BLaER1 (cell line): ENCODE data around the gene MUC20.
"Not testable (repeated sequence)": the region's sequence is repeated elsewhere in the genome, so short reads cannot be mapped to it uniquely, and the experiment has no call there.

Source experiments
- H3K27ac ChIP-seq: shearing (Covaris generic); formaldehyde crosslinking; 2 replicates; pipeline ENCODE4 v1.8.1; 2022
- H3K27me3 ChIP-seq: shearing (Covaris generic); formaldehyde crosslinking; 2 replicates; pipeline ENCODE4 v1.8.1; 2022
- H3K36me3 ChIP-seq: shearing (Covaris generic); formaldehyde crosslinking; 2 replicates; pipeline ENCODE4 v1.8.1; 2022
- H3K4me1 ChIP-seq: shearing (Covaris generic); formaldehyde crosslinking; 2 replicates; pipeline ENCODE4 v1.8.1; 2022
- H3K4me2 ChIP-seq: shearing (Covaris generic); formaldehyde crosslinking; 2 replicates; pipeline ENCODE4 v1.8.1; 2022
- H3K4me3 ChIP-seq: shearing (Covaris generic); formaldehyde crosslinking; 2 replicates; pipeline ENCODE4 v1.8.1; 2022
- H3K9ac ChIP-seq: shearing (Covaris generic); formaldehyde crosslinking; 2 replicates; pipeline ENCODE4 v1.8.1; 2022
- H3K9me3 ChIP-seq: shearing (Covaris generic); formaldehyde crosslinking; 2 replicates; pipeline ENCODE4 v1.8.1; 2022
- H4K20me1 ChIP-seq: shearing (Covaris generic); formaldehyde crosslinking; 2 replicates; pipeline ENCODE4 v1.8.1; 2022
- Cebpa-rat ChIP-seq: shearing (Covaris generic); IDR thresholded peaks from 2 replicates; pipeline ENCODE4 v1.8.1; 2022

MUC20 gene

GRCh38 chr3:195767792-195768191, 47.0 kb downstream of the MUC20 start:
- Histone ChIP-seq H4K20me1 (no peaks in the 10 kb centered on the region), H3K4me2 (no peak overlapping the region), H3K27ac (no peak overlapping the region), H3K27me3 (no peaks in the 10 kb centered on the region), H3K4me3 (no peak overlapping the region), H3K36me3 (no peaks in the 10 kb centered on the region), H3K9me3 (peaks cover 5% of the 10 kb centered on the region; the same call in 1 of the 2 replicates), H3K9ac (no peak overlapping the region), H3K4me1 (peaks cover 19% of the 10 kb centered on the region)
- TF ChIP-seq Cebpa-rat = no peak

DNA sequence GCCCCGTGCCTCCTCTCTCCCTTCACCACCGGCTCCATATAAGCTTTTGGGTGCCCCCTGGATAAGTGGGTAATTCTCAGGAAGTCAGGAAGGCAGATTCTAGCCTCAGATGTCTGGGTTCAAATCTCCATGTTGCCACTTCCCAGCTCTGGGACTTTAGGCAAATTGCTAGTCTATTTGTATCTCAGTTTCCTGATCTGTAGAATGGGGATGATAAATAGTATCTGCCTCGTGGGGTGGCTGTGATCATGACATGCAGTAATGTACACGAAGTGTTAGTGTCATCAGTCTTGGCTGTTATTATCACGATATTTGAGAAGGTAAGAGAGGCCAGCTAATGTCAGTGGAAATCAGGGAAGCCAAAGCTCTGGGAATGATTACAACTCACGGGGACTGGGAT, 47.6 kb downstream of the MUC20 start:
- TF ChIP-seq Cebpa-rat = no peak
- H3K9me3 ChIP-seq = peaks cover 5% of the 10 kb centered on the region; the same call in 1 of the 2 replicates

GRCh38 chr3:195768831-195769303, 48.1 kb downstream of the MUC20 start:
- H3K9ac ChIP-seq = no peak overlapping the region
- H3K4me1 ChIP-seq = peaks cover 9% of the 10 kb centered on the region
- H3K4me2 ChIP-seq = no peak overlapping the region
- no peaks in the 10 kb centered on the region for H3K27me3 ChIP-seq
- TF ChIP-seq Cebpa-rat = no peak
- H3K36me3 ChIP-seq = no peaks in the 10 kb centered on the region
- H3K4me3 ChIP-seq = no peak overlapping the region
- H4K20me1 ChIP-seq = no peaks in the 10 kb centered on the region
- H3K27ac ChIP-seq = no peak overlapping the region
- peaks cover 5% of the 10 kb centered on the region; the same call in 1 of the 2 replicates for H3K9me3 ChIP-seq

More for the DNA sequence above, 47.6 kb downstream of the MUC20 start:
- H3K36me3 ChIP-seq = no peaks in the 10 kb centered on the region
- H3K4me3 ChIP-seq = no peak overlapping the region
- H3K4me2 ChIP-seq = no peak overlapping the region
- H3K4me1 ChIP-seq = peaks cover 13% of the 10 kb centered on the region
- H3K27ac ChIP-seq = no peak overlapping the region
- no peaks in the 10 kb centered on the region for H4K20me1 ChIP-seq
- H3K27me3 ChIP-seq = no peaks in the 10 kb centered on the region
- H3K9ac ChIP-seq = no peak overlapping the region

DNA sequence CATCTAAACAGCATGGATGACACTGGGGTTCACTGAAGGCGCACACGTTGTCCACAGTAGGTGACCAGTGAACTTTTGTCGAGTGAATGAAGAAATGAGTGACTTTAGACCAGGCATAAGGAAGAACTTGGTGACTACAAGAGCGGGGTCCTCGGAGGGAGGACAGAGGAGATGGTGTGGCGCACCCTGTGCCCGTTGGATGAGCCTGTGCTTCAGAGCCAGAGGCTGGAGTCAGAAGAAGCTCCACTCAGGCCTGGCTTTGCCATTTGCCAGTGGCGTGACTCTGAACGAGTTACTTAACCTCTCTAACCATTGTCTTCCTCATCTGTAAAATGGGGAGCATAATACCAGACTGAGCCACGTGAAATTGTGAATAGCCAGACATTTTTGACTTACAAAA, 48.8 kb downstream of the MUC20 start:
- Histone ChIP-seq H3K4me1 (peaks cover 2% of the 10 kb centered on the region), H3K4me3 (no peak overlapping the region), H3K27me3 (no peaks in the 10 kb centered on the region), H3K36me3 (no peaks in the 10 kb centered on the region), H3K27ac (no peak overlapping the region), H4K20me1 (no peaks in the 10 kb centered on the region), H3K9me3 (peaks cover 5% of the 10 kb centered on the region; the same call in 1 of the 2 replicates), H3K9ac (no peak overlapping the region), H3K4me2 (no peak overlapping the region)
- TF ChIP-seq Cebpa-rat = no peak

- Histone ChIP-seq H3K4me3 (no peak overlapping the region), H4K20me1 (no peaks in the 10 kb centered on the region), H3K9me3 (peaks cover 5% of the 10 kb centered on the region; the same call in 1 of the 2 replicates), H3K4me1 (no peaks in the 10 kb centered on the region), H3K36me3 (no peaks in the 10 kb centered on the region), H3K4me2 (no peak overlapping the region), H3K27me3 (no peaks in the 10 kb centered on the region), H3K27ac (no peak overlapping the region), H3K9ac (no peak overlapping the region)
- TF ChIP-seq Cebpa-rat = no peak
These were observed 49.5 kb downstream of the MUC20 start for GRCh38 chr3:195770081-195770840.

- H3K4me3 ChIP-seq, H3K9me3 ChIP-seq, H3K27me3 ChIP-seq, H3K4me1 ChIP-seq, H3K9ac ChIP-seq, H3K4me2 ChIP-seq, H3K27ac ChIP-seq, H4K20me1 ChIP-seq, H3K36me3 ChIP-seq: not testable (repeated sequence)
These were observed 50.3 kb downstream of the MUC20 start for GRCh38 chr3:195770841-195771645.

- no peak overlapping the region for H3K9ac ChIP-seq
- H3K4me2 ChIP-seq = no peak overlapping the region
- peaks cover 8% of the 10 kb centered on the region; the same call in 1 of the 2 replicates for H3K9me3 ChIP-seq
- H3K27me3 ChIP-seq = no peaks in the 10 kb centered on the region
- no peak overlapping the region for H3K27ac ChIP-seq
- no peak overlapping the region for H3K4me3 ChIP-seq
- no peaks in the 10 kb centered on the region for H3K4me1 ChIP-seq
- no peak for TF ChIP-seq Cebpa-rat
- H4K20me1 ChIP-seq = no peaks in the 10 kb centered on the region
- H3K36me3 ChIP-seq = no peaks in the 10 kb centered on the region
These were observed 51.0 kb downstream of the MUC20 start for GRCh38 chr3:195771646-195772300.

- no peaks in the 10 kb centered on the region for H3K4me1 ChIP-seq
- no peaks in the 10 kb centered on the region for H3K27me3 ChIP-seq
- H4K20me1 ChIP-seq = no peaks in the 10 kb centered on the region
- no peak for TF ChIP-seq Cebpa-rat
- H3K4me3 ChIP-seq = no peak overlapping the region
- H3K9me3 ChIP-seq = peaks cover 14% of the 10 kb centered on the region
- no peak overlapping the region for H3K9ac ChIP-seq
- H3K27ac ChIP-seq = no peak overlapping the region
- H3K36me3 ChIP-seq = no peaks in the 10 kb centered on the region
- H3K4me2 ChIP-seq = no peak overlapping the region
These were observed 53.3 kb downstream of the MUC20 start for GRCh38 chr3:195773956-195774537.

GRCh38 chr3:195774917-195775316, 54.1 kb downstream of the MUC20 start:
- Histone ChIP-seq H3K36me3 (no peaks in the 10 kb centered on the region), H3K9me3 (peaks cover 14% of the 10 kb centered on the region), H3K4me2 (no peak overlapping the region), H4K20me1 (no peaks in the 10 kb centered on the region), H3K9ac (no peak overlapping the region), H3K4me1 (no peaks in the 10 kb centered on the region), H3K4me3 (no peak overlapping the region), H3K27me3 (no peaks in the 10 kb centered on the region), H3K27ac (no peak overlapping the region)
- TF ChIP-seq Cebpa-rat = no peak
